ENCODE measurements around the gene SIMC1.
"Not testable (repeated sequence)": the region's sequence is repeated elsewhere in the genome, so short reads cannot be mapped to it uniquely, and the experiment has no call there.

Gene SIMC1

GRCh38 chr5:176197234-176197858 is 40.9 kb upstream of the SIMC1 start:
- ATAC-seq (ENCODE audit: insufficient read depth, low read depth); H3K36me3 ChIP-seq (ENCODE audit: insufficient read depth, low read length); H3K9ac ChIP-seq (ENCODE audit: low read depth, low read length); H4K20me1 ChIP-seq (ENCODE audit: insufficient read depth, low read length); H3K79me2 ChIP-seq (ENCODE audit: insufficient read depth, low read length); H3K27ac ChIP-seq (ENCODE audit: low read length); H2AFZ ChIP-seq (ENCODE audit: low read depth, low read length); H3K27me3 ChIP-seq (ENCODE audit: insufficient read depth, low read length, poor library complexity); H3K4me1 ChIP-seq (ENCODE audit: insufficient read depth, low read length); DNase-seq; H3K4me3 ChIP-seq (ENCODE audit: low read depth in 1 of 2, low read length in 2 of 2); H3K9me3 ChIP-seq (ENCODE audit: insufficient read depth, low read length, severe bottlenecking); H3K4me2 ChIP-seq (ENCODE audit: insufficient read depth, low read length): not testable (repeated sequence)

GRCh38 chr5:176198299-176198698 is 39.9 kb upstream of the SIMC1 start:
- not testable (repeated sequence) for H3K27me3 ChIP-seq (ENCODE audit: insufficient read depth, low read length, poor library complexity); H3K9me3 ChIP-seq (ENCODE audit: insufficient read depth, low read length, severe bottlenecking); H3K27ac ChIP-seq (ENCODE audit: low read length); H3K9ac ChIP-seq (ENCODE audit: low read depth, low read length); H4K20me1 ChIP-seq (ENCODE audit: insufficient read depth, low read length); H2AFZ ChIP-seq (ENCODE audit: low read depth, low read length); H3K4me3 ChIP-seq (ENCODE audit: low read depth in 1 of 2, low read length in 2 of 2); H3K79me2 ChIP-seq (ENCODE audit: insufficient read depth, low read length); H3K36me3 ChIP-seq (ENCODE audit: insufficient read depth, low read length); ATAC-seq (ENCODE audit: insufficient read depth, low read depth); DNase-seq; H3K4me2 ChIP-seq (ENCODE audit: insufficient read depth, low read length); H3K4me1 ChIP-seq (ENCODE audit: insufficient read depth, low read length)

- H2AFZ ChIP-seq (ENCODE audit: low read depth, low read length); H3K4me2 ChIP-seq (ENCODE audit: insufficient read depth, low read length); H3K9me3 ChIP-seq (ENCODE audit: insufficient read depth, low read length, severe bottlenecking); H3K27ac ChIP-seq (ENCODE audit: low read length); H3K27me3 ChIP-seq (ENCODE audit: insufficient read depth, low read length, poor library complexity); H4K20me1 ChIP-seq (ENCODE audit: insufficient read depth, low read length); H3K36me3 ChIP-seq (ENCODE audit: insufficient read depth, low read length); H3K4me1 ChIP-seq (ENCODE audit: insufficient read depth, low read length); DNase-seq; ATAC-seq (ENCODE audit: insufficient read depth, low read depth); H3K4me3 ChIP-seq (ENCODE audit: low read depth in 1 of 2, low read length in 2 of 2); H3K79me2 ChIP-seq (ENCODE audit: insufficient read depth, low read length); H3K9ac ChIP-seq (ENCODE audit: low read depth, low read length): not testable (repeated sequence)
Observed at GRCh38 chr5:176198991-176199733, 39.1 kb upstream of the SIMC1 start.

- H3K4me2 ChIP-seq (ENCODE audit: insufficient read depth, low read length); H3K9ac ChIP-seq (ENCODE audit: low read depth, low read length); H3K27me3 ChIP-seq (ENCODE audit: insufficient read depth, low read length, poor library complexity); H3K9me3 ChIP-seq (ENCODE audit: insufficient read depth, low read length, severe bottlenecking); H3K27ac ChIP-seq (ENCODE audit: low read length); H3K36me3 ChIP-seq (ENCODE audit: insufficient read depth, low read length); ATAC-seq (ENCODE audit: insufficient read depth, low read depth); H4K20me1 ChIP-seq (ENCODE audit: insufficient read depth, low read length); H2AFZ ChIP-seq (ENCODE audit: low read depth, low read length); H3K4me1 ChIP-seq (ENCODE audit: insufficient read depth, low read length); DNase-seq; H3K4me3 ChIP-seq (ENCODE audit: low read depth in 1 of 2, low read length in 2 of 2); H3K79me2 ChIP-seq (ENCODE audit: insufficient read depth, low read length): not testable (repeated sequence)
Observed at GRCh38 chr5:176199803-176200399, 38.3 kb upstream of the SIMC1 start.

- Histone ChIP-seq H3K4me3 (ENCODE audit: low read depth in 1 of 2, low read length in 2 of 2) (no peak overlapping the region), H2AFZ (ENCODE audit: low read depth, low read length) (no peak overlapping the region), H3K27ac (ENCODE audit: low read length) (no peak overlapping the region), H3K79me2 (ENCODE audit: insufficient read depth, low read length) (no peaks in the 10 kb centered on the region), H3K36me3 (ENCODE audit: insufficient read depth, low read length) (no peaks in the 10 kb centered on the region), H3K9ac (ENCODE audit: low read depth, low read length) (no peak overlapping the region), H3K4me1 (ENCODE audit: insufficient read depth, low read length) (no peaks in the 10 kb centered on the region), H4K20me1 (ENCODE audit: insufficient read depth, low read length) (no peaks in the 10 kb centered on the region), H3K4me2 (ENCODE audit: insufficient read depth, low read length) (no peak overlapping the region), H3K9me3 (ENCODE audit: insufficient read depth, low read length, severe bottlenecking) (no peaks in the 10 kb centered on the region), H3K27me3 (ENCODE audit: insufficient read depth, low read length, poor library complexity) (no peaks in the 10 kb centered on the region)
- DNase-seq = no peak
- no peak for ATAC-seq (ENCODE audit: insufficient read depth, low read depth)
- TF ChIP-seq CTCF (IDR thresholded peaks at IDR 0.05; ENCODE audit: borderline replicate concordance, extremely low read depth, low read length, poor library complexity, severe bottlenecking) = no peak
- no peak for TF ChIP-seq EZH2 (IDR thresholded peaks at IDR 0.05; ENCODE audit: borderline replicate concordance, low read depth, low read length, severe bottlenecking)
Observed at GRCh38 chr5:176201811-176202210, 36.4 kb upstream of the SIMC1 start.

All from DND-41 (cell line).